K562 (cell line): ENCODE data around the gene NLGN3. TPM values are rescaled to one million over a fixed set of nuclear protein-coding genes. Genes with fewer than 3 reads are reported as not detected.

Experiments
- ARID1B ChIP-seq: fragments of 450-650 bp; IDR thresholded peaks from 2 replicates; pipeline ENCODE4 v1.6.1; 2016; ENCODE audit warnings: antibody characterized with exemption, mild to moderate bottlenecking, inconsistent platforms
- CAMTA2 ChIP-seq: fragments of 250-450 bp; sonication (Bioruptor Pico); conservative IDR thresholded peaks from 2 replicates; pipeline ENCODE4 v1.5.1; 2022
- EP300 ChIP-seq: IDR thresholded peaks from 2 replicates; pipeline ENCODE4 v1.6.1; 2012; ENCODE audit warnings: low read length, improper control_type of control experiment
- ERF ChIP-seq: fragments of 450-650 bp; formaldehyde crosslinking; IDR thresholded peaks from 2 replicates; pipeline ENCODE4 v1.4.0; 2020; ENCODE audit warnings: mild to moderate bottlenecking, mixed read lengths
- FOXP1 ChIP-seq: sonication (generic); formaldehyde crosslinking; IDR thresholded peaks from 2 replicates; pipeline ENCODE4 v1.8.0; 2022; ENCODE audit warnings: mild to moderate bottlenecking, missing genetic modification reagents
- HEY1 ChIP-seq: fragments of 250-450 bp; sonication (Bioruptor Pico); IDR thresholded peaks from 2 replicates; pipeline ENCODE4 v1.5.0; 2020; ENCODE audit warnings: mild to moderate bottlenecking, moderate library complexity, borderline replicate concordance
- IRF1 ChIP-seq: sonication (generic); formaldehyde crosslinking; IDR thresholded peaks from 2 replicates; pipeline ENCODE4 v1.8.0; 2022; ENCODE audit warnings: missing genetic modification reagents, mild to moderate bottlenecking, borderline replicate concordance
- KDM1A ChIP-seq, 2 experiments: fragments of 450-650 bp; IDR thresholded peaks; 2 replicates each; pipeline ENCODE4 v1.6.1; 2016; ENCODE audit warnings: mild to moderate bottlenecking in 2 of 2
- MAFF ChIP-seq: IDR thresholded peaks from 2 replicates; pipeline ENCODE4 v1.6.1; 2012; ENCODE audit warnings: low read length, improper control_type of control experiment
- PURB ChIP-seq: sonication (generic); formaldehyde crosslinking; IDR thresholded peaks from 2 replicates; pipeline ENCODE4 v1.9.0; 2021; ENCODE audit warnings: low read depth, mild to moderate bottlenecking, missing genetic modification reagents
- SMARCA4 ChIP-seq: fragments of 450-650 bp; IDR thresholded peaks from 2 replicates; pipeline ENCODE4 v1.6.1; 2016
- SUPT5H ChIP-seq: fragments of 450-650 bp; IDR thresholded peaks from 2 replicates; pipeline ENCODE4 v1.6.1; 2016
- TAL1 ChIP-seq: fragments of 450-650 bp; IDR thresholded peaks from 2 replicates; pipeline ENCODE4 v1.6.1; 2016; ENCODE audit warnings: mild to moderate bottlenecking
- TOE1 ChIP-seq, 2 experiments: fragments of 450-650 bp in 1 of 2; sonication (generic) in 1 of 2; formaldehyde crosslinking in 1 of 2; IDR thresholded peaks; 2 replicates each; pipeline versions ENCODE4 v1.7.1 to v1.8.0; 2016 to 2022; ENCODE audit warnings: borderline replicate concordance in 2 of 2, mild to moderate bottlenecking in 2 of 2, antibody characterized with exemption in 1 of 2, inconsistent platforms in 1 of 2, low read depth in 1 of 2, missing genetic modification reagents in 1 of 2, moderate library complexity in 1 of 2
- TRIM24 ChIP-seq, 2 experiments: fragments of 450-650 bp; IDR thresholded peaks; 2 replicates each; pipeline ENCODE4 v1.6.1; 2016
- ZKSCAN3 ChIP-seq: fragments of 250-450 bp; sonication (Bioruptor Pico); IDR thresholded peaks from 2 replicates; pipeline ENCODE4 v1.4.0; 2020
- ZNF407 ChIP-seq: fragments of 450-650 bp; IDR thresholded peaks from 2 replicates; pipeline ENCODE4 v1.6.1; 2016; ENCODE audit warnings: low read depth
- ZNF431 ChIP-seq: sonication (generic); formaldehyde crosslinking; IDR thresholded peaks from 2 replicates; pipeline ENCODE4 v1.8.0; 2022; ENCODE audit warnings: mild to moderate bottlenecking, missing genetic modification reagents
- ZNF780A ChIP-seq: fragments of 250-450 bp; sonication (Bioruptor Pico); IDR thresholded peaks from 2 replicates; pipeline ENCODE4 v1.5.0; 2021; ENCODE audit warnings: mild to moderate bottlenecking
- polyA plus RNA-seq, 8 experiments: library from polyadenylated mRNA; depleted of rRNA in 4 of 8; stranded (reverse) in 5 of 8; unstranded in 3 of 8; fragments of >200 nt; fragmentation: Nextera tagmentation in 2 of 8; fragmentation: Illumina TruSeq in 1 of 8; extraction: Ambion mirVana in 2 of 8; extraction: Trizol in 1 of 8; gene quantifications; 2 replicates each; pipeline versions ENCODE4 v1.2.1 to v1.2.3, GENCODE V29; 2011 to 2014; ENCODE audit warnings: inconsistent platforms in 1 of 8, missing spikeins in 1 of 8
- total RNA-seq, 7 experiments: library from RNA; depleted of rRNA in 6 of 7; stranded (reverse); fragments of >200 nt in 6 of 7; fragmentation: Illumina TruSeq in 2 of 7; extraction: Trizol in 2 of 7; gene quantifications; 2 replicates each; pipeline versions ENCODE4 v1.2.1 to v1.2.3, GENCODE V29; 2011 to 2021; ENCODE audit warnings: low replicate concordance in 1 of 7
- TF ChIP-seq, protein P1 (sequence below): fragments of 250-450 bp; sonication (Bioruptor Pico); IDR thresholded peaks from 2 replicates; pipeline ENCODE4 v1.8.0; 2021; ENCODE audit warnings: moderate library complexity, mild to moderate bottlenecking, inconsistent platforms
- TF ChIP-seq, protein P2 (sequence below): fragments of 250-450 bp; sonication (Bioruptor Pico); IDR thresholded peaks from 2 replicates; pipeline ENCODE4 v1.8.0; 2021; ENCODE audit warnings: mild to moderate bottlenecking, moderate library complexity

Gene NLGN3
- total and polyA plus RNA-seq, 9 of the 15 experiments (the other 6 are each of a cell fraction or from before 2014, with no cell fraction given), result 0.03 to 0.86 (median 0.25) TPM

DNA sequence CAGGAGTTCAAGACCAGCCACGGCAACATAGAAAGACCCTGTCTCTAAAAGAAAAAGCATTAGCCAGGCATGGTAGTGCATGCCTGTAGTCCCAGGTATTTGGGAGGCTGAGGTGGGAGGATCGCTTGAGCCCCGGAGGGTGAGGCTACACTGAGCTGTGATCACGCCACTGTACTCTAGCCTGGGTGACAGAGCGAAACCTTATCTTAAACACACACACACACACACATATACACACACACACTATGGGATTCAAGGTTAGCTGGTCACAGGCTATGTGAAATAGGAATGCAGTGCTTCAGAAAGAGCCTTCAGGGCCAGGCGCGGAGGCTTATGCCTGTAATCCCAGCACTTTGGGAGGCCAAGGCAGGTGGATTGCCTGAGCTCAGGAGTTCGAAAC, 23.5 kb downstream of the NLGN3 start (continued):
- TF ChIP-seq ZNF407, result no peak
- no peak for TF ChIP-seq HEY1 (CRISPR knock-in tag)
- no peak for TF ChIP-seq IRF1
- TF ChIP-seq KDM1A (IDR thresholded peaks at IDR 0.05), result peak; percentile 46 to 50; a peak in 3 of 4 replicates
- no peak for TF ChIP-seq SUPT5H
- no peak for TF ChIP-seq CAMTA2 (CRISPR knock-in tag)
- TF ChIP-seq ZNF780A, result no peak
- 0 out of 2 replicates have a peak, but pooled peaks have one; percentile 16 for TF ChIP-seq EP300
- no peak for TF ChIP-seq ZNF431 (CRISPR knock-in tag)
- TF ChIP-seq, protein P1, sequence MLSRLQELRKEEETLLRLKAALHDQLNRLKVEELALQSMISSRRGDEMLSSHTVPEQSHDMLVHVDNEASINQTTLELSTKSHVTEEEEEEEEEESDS (CRISPR knock-in tag), result no peak
- TF ChIP-seq ERF, result no peak
- no peak for TF ChIP-seq FOXP1 (CRISPR knock-in tag)
- TF ChIP-seq ZKSCAN3, result no peak
- TF ChIP-seq, protein P2, sequence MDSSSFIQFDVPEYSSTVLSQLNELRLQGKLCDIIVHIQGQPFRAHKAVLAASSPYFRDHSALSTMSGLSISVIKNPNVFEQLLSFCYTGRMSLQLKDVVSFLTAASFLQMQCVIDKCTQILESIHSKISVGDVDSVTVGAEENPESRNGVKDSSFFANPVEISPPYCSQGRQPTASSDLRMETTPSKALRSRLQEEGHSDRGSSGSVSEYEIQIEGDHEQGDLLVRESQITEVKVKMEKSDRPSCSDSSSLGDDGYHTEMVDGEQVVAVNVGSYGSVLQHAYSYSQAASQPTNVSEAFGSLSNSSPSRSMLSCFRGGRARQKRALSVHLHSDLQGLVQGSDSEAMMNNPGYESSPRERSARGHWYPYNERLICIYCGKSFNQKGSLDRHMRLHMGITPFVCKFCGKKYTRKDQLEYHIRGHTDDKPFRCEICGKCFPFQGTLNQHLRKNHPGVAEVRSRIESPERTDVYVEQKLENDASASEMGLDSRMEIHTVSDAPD, result no peak
- TF ChIP-seq TAL1, result no peak
- no peak for TF ChIP-seq TOE1 (IDR thresholded peaks at IDR 0.05; ENCODE audit: borderline replicate concordance)
- no peak for TF ChIP-seq TOE1 (CRISPR knock-in tag; IDR thresholded peaks at IDR 0.05; ENCODE audit: borderline replicate concordance, low read depth)
- peak; percentile 32; the same call in 1 of the 2 replicates for TF ChIP-seq MAFF
- no peak for TF ChIP-seq PURB
- 0 out of 2 replicates have a peak, but pooled peaks have one; percentile 57 for TF ChIP-seq SMARCA4
- peak; percentile 77 for TF ChIP-seq ARID1B
- TF ChIP-seq TRIM24 (IDR thresholded peaks at IDR 0.05), result peak in 1 of 2 experiments; percentile 43; a peak in 1 of 4 replicates
